K562 (cell line): Measurements from ENCODE around the gene KRTAP29-1. TPM values are rescaled to one million over a fixed set of nuclear protein-coding genes. Genes with fewer than 3 reads are reported as not detected.
"Not testable (repeated sequence)": the region's sequence is repeated elsewhere in the genome, so short reads cannot be mapped to it uniquely, and the experiment has no call there.

ENCODE experiments used
- ATAC-seq: fragments of 200-7000 bp; cut with Tn5 transposase; 3 replicates; pipeline ENCODE4 v1.9.1; 2020; ENCODE audit warnings: moderate library complexity
- BruUV-seq: library from RNA; stranded (reverse); fragments of 400-500 nt; replicated peaks from 2 replicates; lab custom pipeline; 2021; lab: Mats Ljungman, UMichigan
- CTCF ChIA-PET: fragments of 300-600 bp; formaldehyde crosslinking; extraction: SDS; loops from one replicate; lab custom pipeline; 2021; ENCODE audit warnings: low intra/inter-chr PET ratio; lab: Yijun Ruan, JAX
- POLR2A ChIA-PET: fragments of 300-600, 350-650 bp; sonication (Branson Sonifier 250); formaldehyde crosslinking; extraction: SDS; loops from one replicate; lab custom pipeline; 2021; ENCODE audit warnings: antibody characterized with exemption, inconsistent platforms; lab: Yijun Ruan, JAX
- DNase-seq, 4 experiments: peaks; one replicate each; pipeline versions ENCODE4 v3.0.0 to v3.0.0-alpha.2; 2011 to 2018; ENCODE audit warnings: low spot score in 3 of 4, mixed read lengths in 3 of 4; ENCODE audit errors: extremely low read depth in 1 of 4
- FAIRE-seq: peaks from 2 replicates; lab custom pipeline; 2011; peaks lifted over from hg19 to GRCh38; lab: Jason Lieb, UNC
- H2AFZ ChIP-seq: 2 replicates; pipeline ENCODE4 v1.6.0; 2011; ENCODE audit warnings: low read depth, low read length, control low read depth, inconsistent platforms
- H3K27ac ChIP-seq: fragments of 200-600 bp; 3 replicates; pipeline ENCODE4 v1.8.0; 2011; ENCODE audit warnings: low read depth, mild to moderate bottlenecking, control low read depth, inconsistent platforms, low read length, moderate library complexity, mixed read lengths; ENCODE audit errors: extremely low read depth
- H3K27me3 ChIP-seq, 2 experiments: fragments of 300-600 bp in 1 of 2; 2 replicates in 1 of 2; 3 replicates in 1 of 2; pipeline versions ENCODE4 v1.6.0 to v1.8.0; 2011; ENCODE audit warnings: inconsistent platforms in 2 of 2, low read length in 2 of 2, mild to moderate bottlenecking in 1 of 2, mixed read lengths in 1 of 2, moderate library complexity in 1 of 2; ENCODE audit not compliant: control insufficient read depth in 2 of 2, insufficient read depth in 2 of 2
- H3K36me3 ChIP-seq: fragments of 300-600 bp; 3 replicates; pipeline ENCODE4 v1.8.0; 2011; ENCODE audit warnings: mild to moderate bottlenecking, low read length, inconsistent platforms; ENCODE audit not compliant: control insufficient read depth, insufficient read depth
- H3K4me1 ChIP-seq, 2 experiments: fragments of 200-600 bp in 1 of 2; replicated peaks in 1 of 2; 2 replicates in 1 of 2; 3 replicates in 1 of 2; pipeline versions ENCODE4 v1.5.1 to v1.8.0; 2011; ENCODE audit warnings: inconsistent platforms in 2 of 2, low read length in 2 of 2, mild to moderate bottlenecking in 1 of 2, mixed read lengths in 1 of 2, moderate library complexity in 1 of 2; ENCODE audit not compliant: control insufficient read depth in 2 of 2, insufficient read depth in 2 of 2
- H3K4me2 ChIP-seq: 2 replicates; pipeline ENCODE4 v1.6.1; 2011; ENCODE audit warnings: low read length, control low read depth, inconsistent platforms, mixed read lengths; ENCODE audit not compliant: insufficient read depth
- H3K4me3 ChIP-seq: fragments of 200-600 bp; sonication (generic), shearing (Covaris generic); 2 replicates; pipeline ENCODE4 v1.5.1; 2016; ENCODE audit warnings: control low read depth, inconsistent platforms
- H3K79me2 ChIP-seq: fragments of 200-600 bp; 3 replicates; pipeline ENCODE4 v1.8.0; 2011; ENCODE audit warnings: low read length, inconsistent platforms; ENCODE audit not compliant: control insufficient read depth, insufficient read depth
- H3K9ac ChIP-seq, 2 experiments: 2 replicates each; pipeline versions ENCODE4 v1.6.0 to v1.6.1; 2011; ENCODE audit warnings: low read depth in 2 of 2, low read length in 2 of 2, control low read depth in 1 of 2, inconsistent platforms in 1 of 2, mild to moderate bottlenecking in 1 of 2, mixed read lengths in 1 of 2; ENCODE audit not compliant: insufficient read depth in 1 of 2
- H3K9me1 ChIP-seq: one replicate; pipeline ENCODE4 v1.6.0; 2011; ENCODE audit warnings: inconsistent platforms, mild to moderate bottlenecking, low read length, moderate library complexity; ENCODE audit not compliant: control insufficient read depth, insufficient read depth
- H3K9me3 ChIP-seq: replicated peaks from 2 replicates; pipeline ENCODE4 v1.5.1; 2011; ENCODE audit warnings: low read depth, low read length, inconsistent platforms; ENCODE audit not compliant: control insufficient read depth, insufficient read depth
- H4K20me1 ChIP-seq: replicated peaks from 2 replicates; pipeline ENCODE4 v1.6.1; 2011; ENCODE audit warnings: low read length, inconsistent platforms, mixed read lengths; ENCODE audit not compliant: control insufficient read depth, insufficient read depth
- ATF4 ChIP-seq: fragments of 450-650 bp; formaldehyde crosslinking; IDR thresholded peaks from 2 replicates; pipeline ENCODE4 v1.4.0; 2022; ENCODE audit warnings: mild to moderate bottlenecking, moderate library complexity
- HCFC1 ChIP-seq: IDR thresholded peaks from 2 replicates; pipeline ENCODE4 v1.6.1; 2012; ENCODE audit warnings: low read depth, low read length, improper control_type of control experiment
- KAT8 ChIP-seq: fragments of 450-650 bp; IDR thresholded peaks from 2 replicates; pipeline ENCODE4 v1.6.1; 2016; ENCODE audit warnings: low read depth, mild to moderate bottlenecking
- KDM1A ChIP-seq, 2 experiments: fragments of 450-650 bp; IDR thresholded peaks; 2 replicates each; pipeline ENCODE4 v1.6.1; 2016; ENCODE audit warnings: mild to moderate bottlenecking in 2 of 2
- MTA1 ChIP-seq: fragments of 450-650 bp; IDR thresholded peaks from 2 replicates; pipeline ENCODE4 v1.6.1; 2017; ENCODE audit warnings: borderline replicate concordance
- NCOA1 ChIP-seq: fragments of 450-650 bp; IDR thresholded peaks from 2 replicates; pipeline ENCODE4 v1.6.1; 2016; ENCODE audit warnings: low read depth
- NFIC ChIP-seq: fragments of 450-650 bp; IDR thresholded peaks from 2 replicates; pipeline ENCODE4 v1.6.1; 2017; ENCODE audit warnings: mild to moderate bottlenecking, inconsistent platforms
- PTBP1 ChIP-seq: fragments of 200-400 bp; formaldehyde crosslinking; IDR thresholded peaks from 2 replicates; pipeline ENCODE4 v1.6.1; 2017; ENCODE audit warnings: low read depth, low read length
- SMAD1 ChIP-seq: fragments of 150-350 bp; IDR thresholded peaks from 2 replicates; pipeline ENCODE4 v1.6.1; 2014; ENCODE audit warnings: low read length, low read depth; ENCODE audit not compliant: partially characterized antibody
- TAF7 ChIP-seq: fragments of 450-650 bp; IDR thresholded peaks from 2 replicates; pipeline ENCODE4 v1.6.1; 2016; ENCODE audit warnings: missing genetic modification characterization, missing compliant biosample characterization
- ZNF12 ChIP-seq: sonication (generic); formaldehyde crosslinking; IDR thresholded peaks from 2 replicates; pipeline ENCODE4 v1.4.0; 2020; ENCODE audit warnings: mild to moderate bottlenecking, missing genetic modification reagents
- ZNF165 ChIP-seq: fragments of 250-450 bp; sonication (Bioruptor Pico); IDR thresholded peaks from 2 replicates; pipeline ENCODE4 v1.4.0; 2020; ENCODE audit warnings: borderline replicate concordance
- ZNF518B ChIP-seq: fragments of 250-450 bp; sonication (Bioruptor Pico); IDR thresholded peaks from 2 replicates; pipeline ENCODE4 v1.5.0; 2021; ENCODE audit warnings: mild to moderate bottlenecking, moderate library complexity
- ZNF57 ChIP-seq: fragments of 450-650 bp; formaldehyde crosslinking; IDR thresholded peaks from 2 replicates; pipeline ENCODE4 v1.4.0; 2020; ENCODE audit warnings: mild to moderate bottlenecking, moderate library complexity
- ZNF77 ChIP-seq: fragments of 250-450 bp; sonication (Bioruptor Pico); IDR thresholded peaks from 2 replicates; pipeline ENCODE4 v1.5.0; 2020
- WGBS: fragments of 100-300 bp; shearing (Covaris generic); methylation state at CpG from one replicate; pipeline ENCODE4 v1.1.6; 2016; ENCODE audit warnings: low coverage, mixed read lengths; ENCODE audit not compliant: insufficient coverage; ENCODE audit errors: missing lambda C conversion rate; 5-methylcytosine and 5-hydroxymethylcytosine counted together
- in situ Hi-C: fragments of 300-500 bp; cut with MboI; formaldehyde crosslinking; loops from 4 replicates; pipeline ENCODE4 v1.15.0; 2018; ENCODE audit warnings: inconsistent platforms, mixed read lengths
- intact Hi-C: fragments of 100-400 bp; cut with micrococcal nuclease; formaldehyde crosslinking; loops from 2 replicates; pipeline ENCODE4 v1.14.2; 2022
- polyA plus RNA-seq, 8 experiments: library from polyadenylated mRNA; depleted of rRNA in 4 of 8; stranded (reverse) in 5 of 8; unstranded in 3 of 8; fragments of >200 nt; fragmentation: Nextera tagmentation in 2 of 8; fragmentation: Illumina TruSeq in 1 of 8; extraction: Ambion mirVana in 2 of 8; extraction: Trizol in 1 of 8; gene quantifications; 2 replicates each; pipeline versions ENCODE4 v1.2.1 to v1.2.3, GENCODE V29; 2011 to 2014; ENCODE audit warnings: inconsistent platforms in 1 of 8, missing spikeins in 1 of 8
- total RNA-seq, 7 experiments: library from RNA; depleted of rRNA in 6 of 7; stranded (reverse); fragments of >200 nt in 6 of 7; fragmentation: Illumina TruSeq in 2 of 7; extraction: Trizol in 2 of 7; gene quantifications; 2 replicates each; pipeline versions ENCODE4 v1.2.1 to v1.2.3, GENCODE V29; 2011 to 2021; ENCODE audit warnings: low replicate concordance in 1 of 7

KRTAP29-1 gene
- total and polyA plus RNA-seq, 9 of the 15 experiments (the other 6 are each of a cell fraction or from before 2014, with no cell fraction given), result not detected

GRCh38 chr17:41271858-41272257 is 30.8 kb downstream of the KRTAP29-1 start:
- Histone ChIP-seq H3K9me3 (no peaks in the 10 kb centered on the region), H2AFZ (no peak overlapping the region), H3K4me1 (no peaks in the 10 kb centered on the region), H3K4me3 (no peak overlapping the region), H3K9me1 (no peaks in the 10 kb centered on the region), H4K20me1 (no peaks in the 10 kb centered on the region), H3K27ac (no peak overlapping the region), H3K9ac (no peak overlapping the region), H3K79me2 (no peaks in the 10 kb centered on the region), H3K4me2 (no peak overlapping the region), H3K36me3 (no peaks in the 10 kb centered on the region), H3K27me3 (no peaks in the 10 kb centered on the region; a peak in 1 of 5 replicates)
- TF ChIP-seq ZNF165 (no peak), PTBP1 (no peak), MTA1 (no peak), ZNF12 (no peak), HCFC1 (no peak), ZNF77 (no peak), KDM1A (IDR thresholded peaks at IDR 0.05) (no peak), NCOA1 (no peak), TAF7 (no peak), KAT8 (no peak), ATF4 (CRISPR knock-in tag) (no peak), ZNF518B (no peak), NFIC (no peak), ZNF57 (CRISPR knock-in tag) (no peak), SMAD1 (no peak)
- no TSS peak for BruUV-seq
- FAIRE-seq, result no peak
- ChIA-PET CTCF (no interaction called here), POLR2A (no interaction called here)
- intact Hi-C loops, result no loop called here
- in situ Hi-C loops, result no loop called here
- no CpG with 5 or more reads among the region's 1 CpG for WGBS
- DNase-seq, result no peak
- ATAC-seq, result no peak

- intact Hi-C loops, H3K9me3 ChIP-seq, H4K20me1 ChIP-seq, ATAC-seq, POLR2A ChIA-PET, CTCF ChIA-PET, in situ Hi-C loops, H2AFZ ChIP-seq, H3K4me3 ChIP-seq, DNase-seq, H3K9me1 ChIP-seq, H3K27me3 ChIP-seq, H3K4me2 ChIP-seq, BruUV-seq, H3K9ac ChIP-seq, H3K4me1 ChIP-seq, H3K79me2 ChIP-seq, H3K27ac ChIP-seq, H3K36me3 ChIP-seq, FAIRE-seq: not testable (repeated sequence)
- WGBS, result no CpG with 5 or more reads among the region's 1 CpG
These were observed 31.3 kb downstream of the KRTAP29-1 start for GRCh38 chr17:41271323-41271722.
